Measurements from ENCODE around the gene N4BP2.

DNA sequence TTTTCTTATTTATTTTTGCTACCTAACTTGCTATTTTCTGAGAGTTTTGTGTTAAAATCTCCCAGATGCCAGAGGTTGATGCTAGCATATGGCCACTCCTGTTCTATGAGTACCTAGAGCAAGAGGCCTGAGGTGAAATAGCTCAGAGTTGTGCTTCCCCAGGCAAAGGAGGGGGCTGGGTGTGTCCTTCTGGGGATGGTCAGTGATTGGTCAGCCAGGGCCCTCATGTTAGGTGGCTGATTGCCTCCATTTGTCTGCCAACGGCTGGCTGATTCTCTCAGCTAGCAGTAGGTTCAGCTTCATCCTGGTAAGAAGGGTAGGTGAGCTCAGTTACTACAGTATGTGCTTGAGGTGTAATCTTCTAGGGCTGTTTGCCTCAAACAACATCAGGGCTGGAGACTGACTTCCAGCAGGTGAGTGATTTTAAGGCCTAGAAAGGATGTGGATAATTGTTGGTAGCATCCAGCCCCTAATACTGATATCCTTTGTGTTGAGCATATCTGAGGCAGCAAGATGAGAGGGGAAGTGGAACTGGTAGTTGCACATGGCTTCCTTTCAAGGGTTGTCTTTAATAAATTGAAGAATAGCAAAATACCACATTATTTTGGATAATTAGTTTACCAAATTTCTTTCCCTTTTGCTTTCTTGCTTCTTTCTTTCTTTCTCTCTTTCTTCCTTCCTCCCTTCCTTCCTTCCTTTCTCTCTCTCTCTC, 77.7 kb downstream of the N4BP2 start:
- TF ChIP-seq POLR2A (IDR thresholded peaks at IDR 0.05; ENCODE audit: low read length) (no peak), GATA1 (IDR thresholded peaks at IDR 0.05; ENCODE audit: low read depth, low read length) (no peak)

Measured in erythroblast (primary cell).